ENCODE data around the gene HS3ST6.
"Not testable (repeated sequence)": the region's sequence is repeated elsewhere in the genome, so short reads cannot be mapped to it uniquely, and the experiment has no call there.

The HS3ST6 gene

DNA sequence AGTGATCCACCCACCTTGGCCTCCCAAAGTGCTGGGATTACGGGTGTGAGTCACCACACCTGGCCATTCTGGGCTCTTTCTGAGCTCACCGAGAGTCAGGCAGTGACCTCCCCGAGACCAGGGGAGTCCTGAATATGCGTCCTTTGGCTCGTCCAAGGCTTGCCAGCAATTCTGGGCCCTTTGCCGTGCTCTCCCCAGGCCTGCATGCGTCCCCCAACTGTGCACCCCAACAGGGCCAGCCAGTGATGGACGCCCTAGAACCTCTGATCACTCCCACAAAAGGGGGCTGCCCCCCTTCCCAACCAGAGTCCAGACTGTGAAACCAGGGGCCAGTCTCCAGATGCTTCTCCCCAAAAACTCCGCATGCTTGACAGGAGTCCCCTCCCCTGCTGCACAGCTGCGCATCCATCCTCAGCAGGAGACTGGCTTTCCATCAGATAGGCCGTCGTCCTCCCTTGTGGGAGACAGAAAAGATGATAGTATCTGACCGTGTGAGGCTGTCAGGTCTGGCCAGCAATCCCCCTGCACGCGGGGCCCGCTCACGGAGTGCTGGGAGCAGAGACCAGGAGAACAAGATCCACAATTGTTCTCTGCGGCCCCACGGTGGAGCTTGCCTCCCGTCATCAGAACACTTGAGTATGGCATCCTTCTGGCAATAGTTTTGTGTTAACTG lies 15.5 kb downstream of the HS3ST6 start:
- Histone ChIP-seq H3K27me3 (ENCODE audit: control insufficient read depth, insufficient read depth, low read length) (peaks cover 3% of the 10 kb centered on the region; the same call in 1 of the 2 replicates), H3K4me3 (ENCODE audit: low read depth, low read length) (no peak overlapping the region), H3K4me1 (ENCODE audit: control insufficient read depth, insufficient read depth, low read length) (peaks cover 13% of the 10 kb centered on the region; the same call in 1 of the 2 replicates), H3K36me3 (ENCODE audit: control insufficient read depth, insufficient read depth, low read length) (no peaks in the 10 kb centered on the region), H3K9me3 (ENCODE audit: control insufficient read depth, insufficient read depth, low read depth, low read length) (no peaks in the 10 kb centered on the region), H3K27ac (ENCODE audit: low read depth, low read length) (no peak overlapping the region), H3K9ac (ENCODE audit: low read length) (no peak overlapping the region)

DNA sequence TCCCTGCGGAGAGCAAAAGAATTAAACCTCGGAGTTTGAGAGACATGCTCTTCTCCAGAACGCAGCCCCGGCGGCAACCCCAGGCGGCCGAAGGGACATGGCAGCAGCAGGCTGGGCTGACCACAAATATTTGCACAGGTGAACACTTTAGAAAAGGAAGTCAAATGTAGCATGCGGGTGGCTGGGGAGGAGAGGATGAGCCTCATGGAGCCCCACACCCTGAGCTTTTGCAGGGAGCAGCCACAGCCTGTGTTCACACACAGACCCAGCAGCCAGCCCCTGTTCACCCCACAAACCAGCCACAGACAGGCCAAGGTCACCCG lies 17.8 kb downstream of the HS3ST6 start:
- Histone ChIP-seq H3K9me3 (ENCODE audit: control insufficient read depth, insufficient read depth, low read depth, low read length) (no peaks in the 10 kb centered on the region), H3K27ac (ENCODE audit: low read depth, low read length) (no peak overlapping the region), H3K4me1 (ENCODE audit: control insufficient read depth, insufficient read depth, low read length) (no peaks in the 10 kb centered on the region; the same call in 1 of the 2 replicates), H3K36me3 (ENCODE audit: control insufficient read depth, insufficient read depth, low read length) (no peaks in the 10 kb centered on the region), H3K4me3 (ENCODE audit: low read depth, low read length) (no peak overlapping the region), H3K9ac (ENCODE audit: low read length) (no peak overlapping the region), H3K27me3 (ENCODE audit: control insufficient read depth, insufficient read depth, low read length) (no peaks in the 10 kb centered on the region; the same call in 1 of the 2 replicates)

- Histone ChIP-seq H3K4me3 (ENCODE audit: low read depth, low read length) (no peak overlapping the region), H3K27ac (ENCODE audit: low read depth, low read length) (no peak overlapping the region), H3K27me3 (ENCODE audit: control insufficient read depth, insufficient read depth, low read length) (no peaks in the 10 kb centered on the region; the same call in 1 of the 2 replicates), H3K9me3 (ENCODE audit: control insufficient read depth, insufficient read depth, low read depth, low read length) (no peaks in the 10 kb centered on the region), H3K9ac (ENCODE audit: low read length) (no peak overlapping the region), H3K36me3 (ENCODE audit: control insufficient read depth, insufficient read depth, low read length) (no peaks in the 10 kb centered on the region), H3K4me1 (ENCODE audit: control insufficient read depth, insufficient read depth, low read length) (no peaks in the 10 kb centered on the region; the same call in 1 of the 2 replicates)
These were observed 18.4 kb downstream of the HS3ST6 start for GRCh38 chr16:1899641-1900451.

GRCh38 chr16:1897692-1898091 lies 20.5 kb downstream of the HS3ST6 start:
- H3K27ac ChIP-seq (ENCODE audit: low read depth, low read length); H3K27me3 ChIP-seq (ENCODE audit: control insufficient read depth, insufficient read depth, low read length); H3K4me1 ChIP-seq (ENCODE audit: control insufficient read depth, insufficient read depth, low read length); H3K9ac ChIP-seq (ENCODE audit: low read length); H3K9me3 ChIP-seq (ENCODE audit: control insufficient read depth, insufficient read depth, low read depth, low read length); H3K36me3 ChIP-seq (ENCODE audit: control insufficient read depth, insufficient read depth, low read length); H3K4me3 ChIP-seq (ENCODE audit: low read depth, low read length): not testable (repeated sequence)

- no peaks in the 10 kb centered on the region for H3K4me1 ChIP-seq (ENCODE audit: control insufficient read depth, insufficient read depth, low read length)
- no peak overlapping the region for H3K9ac ChIP-seq (ENCODE audit: low read length)
- H3K27me3 ChIP-seq (ENCODE audit: control insufficient read depth, insufficient read depth, low read length) = no peaks in the 10 kb centered on the region; the same call in 1 of the 2 replicates
- H3K4me3 ChIP-seq (ENCODE audit: low read depth, low read length) = no peak overlapping the region
- no peaks in the 10 kb centered on the region for H3K36me3 ChIP-seq (ENCODE audit: control insufficient read depth, insufficient read depth, low read length)
- no peak overlapping the region for H3K27ac ChIP-seq (ENCODE audit: low read depth, low read length)
- no peaks in the 10 kb centered on the region for H3K9me3 ChIP-seq (ENCODE audit: control insufficient read depth, insufficient read depth, low read depth, low read length)
These were observed 22.1 kb downstream of the HS3ST6 start for GRCh38 chr16:1895949-1896675.

DNA sequence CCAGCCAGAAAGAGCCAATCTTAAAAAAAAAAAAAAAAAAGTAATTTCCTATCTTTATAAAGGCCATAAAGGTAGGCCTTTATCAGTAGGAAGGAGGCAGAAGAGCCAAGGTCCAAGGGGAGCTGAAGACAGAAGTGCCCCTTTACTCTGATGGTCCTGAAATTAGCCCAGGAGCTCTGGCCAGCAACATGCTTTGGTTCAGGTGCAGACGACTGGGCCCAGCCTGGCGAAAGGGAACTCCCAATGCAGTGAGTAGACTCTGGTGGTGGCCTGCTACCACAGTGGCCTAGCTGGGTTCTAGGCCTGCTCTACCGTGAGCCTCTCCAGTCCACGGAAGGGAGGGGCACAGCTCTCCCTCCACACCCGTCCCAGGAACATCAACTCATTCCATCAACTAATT lies 23.1 kb downstream of the HS3ST6 start:
- no peaks in the 10 kb centered on the region for H3K36me3 ChIP-seq (ENCODE audit: control insufficient read depth, insufficient read depth, low read length)
- H3K9ac ChIP-seq (ENCODE audit: low read length) = no peak overlapping the region
- H3K9me3 ChIP-seq (ENCODE audit: control insufficient read depth, insufficient read depth, low read depth, low read length) = no peaks in the 10 kb centered on the region
- no peak overlapping the region for H3K4me3 ChIP-seq (ENCODE audit: low read depth, low read length)
- peaks cover 8% of the 10 kb centered on the region for H3K27me3 ChIP-seq (ENCODE audit: control insufficient read depth, insufficient read depth, low read length)
- H3K27ac ChIP-seq (ENCODE audit: low read depth, low read length) = no peak overlapping the region
- no peaks in the 10 kb centered on the region for H3K4me1 ChIP-seq (ENCODE audit: control insufficient read depth, insufficient read depth, low read length)

DNA sequence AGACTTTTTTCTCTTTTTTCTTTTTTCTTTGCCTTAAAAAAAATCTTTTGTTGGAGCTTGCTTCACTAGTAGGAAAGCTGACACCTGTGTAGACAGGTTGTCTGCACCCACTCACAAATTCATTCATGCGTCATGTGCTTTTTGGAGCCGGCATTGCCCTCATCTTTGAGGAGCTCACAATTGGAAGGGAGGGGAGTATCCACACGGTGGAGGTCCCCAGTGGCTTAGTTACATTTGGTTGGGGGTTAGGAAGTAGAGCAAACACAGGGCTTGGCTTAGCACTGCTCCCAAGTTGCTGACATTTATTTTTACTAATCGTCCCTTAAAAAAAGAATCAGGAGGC lies 27.5 kb downstream of the HS3ST6 start:
- Histone ChIP-seq H3K9me3 (ENCODE audit: control insufficient read depth, insufficient read depth, low read depth, low read length) (no peaks in the 10 kb centered on the region), H3K4me3 (ENCODE audit: low read depth, low read length) (no peak overlapping the region), H3K27ac (ENCODE audit: low read depth, low read length) (no peak overlapping the region), H3K27me3 (ENCODE audit: control insufficient read depth, insufficient read depth, low read length) (peaks cover 10% of the 10 kb centered on the region), H3K9ac (ENCODE audit: low read length) (no peak overlapping the region), H3K36me3 (ENCODE audit: control insufficient read depth, insufficient read depth, low read length) (no peaks in the 10 kb centered on the region), H3K4me1 (ENCODE audit: control insufficient read depth, insufficient read depth, low read length) (no peaks in the 10 kb centered on the region)

GRCh38 chr16:1890024-1890707 lies 28.0 kb downstream of the HS3ST6 start:
- Histone ChIP-seq H3K9ac (ENCODE audit: low read length) (no peak overlapping the region), H3K27me3 (ENCODE audit: control insufficient read depth, insufficient read depth, low read length) (peaks cover 10% of the 10 kb centered on the region), H3K4me3 (ENCODE audit: low read depth, low read length) (no peak overlapping the region)

GRCh38 chr16:1887711-1888354 lies 30.4 kb downstream of the HS3ST6 start:
- Histone ChIP-seq H3K27me3 (ENCODE audit: control insufficient read depth, insufficient read depth, low read length) (peaks cover 10% of the 10 kb centered on the region), H3K9me3 (ENCODE audit: control insufficient read depth, insufficient read depth, low read depth, low read length) (no peaks in the 10 kb centered on the region), H3K4me1 (ENCODE audit: control insufficient read depth, insufficient read depth, low read length) (no peaks in the 10 kb centered on the region), H3K9ac (ENCODE audit: low read length) (no peak overlapping the region), H3K36me3 (ENCODE audit: control insufficient read depth, insufficient read depth, low read length) (no peaks in the 10 kb centered on the region), H3K4me3 (ENCODE audit: low read depth, low read length) (no peak overlapping the region), H3K27ac (ENCODE audit: low read depth, low read length) (no peak overlapping the region)

More at GRCh38 chr16:1890024-1890707, 28.0 kb downstream of the HS3ST6 start:
- no peak overlapping the region for H3K27ac ChIP-seq (ENCODE audit: low read depth, low read length)
- H3K9me3 ChIP-seq (ENCODE audit: control insufficient read depth, insufficient read depth, low read depth, low read length) = no peaks in the 10 kb centered on the region
- H3K4me1 ChIP-seq (ENCODE audit: control insufficient read depth, insufficient read depth, low read length) = no peaks in the 10 kb centered on the region
- no peaks in the 10 kb centered on the region for H3K36me3 ChIP-seq (ENCODE audit: control insufficient read depth, insufficient read depth, low read length)

GRCh38 chr16:1884889-1885288 lies 33.3 kb downstream of the HS3ST6 start:
- H3K27me3 ChIP-seq (ENCODE audit: control insufficient read depth, insufficient read depth, low read length) = peaks cover under 1% of the 10 kb centered on the region; the same call in 1 of the 2 replicates
- no peak overlapping the region for H3K4me3 ChIP-seq (ENCODE audit: low read depth, low read length)
- H3K9me3 ChIP-seq (ENCODE audit: control insufficient read depth, insufficient read depth, low read depth, low read length) = no peaks in the 10 kb centered on the region
- H3K4me1 ChIP-seq (ENCODE audit: control insufficient read depth, insufficient read depth, low read length) = no peaks in the 10 kb centered on the region
- no peaks in the 10 kb centered on the region for H3K36me3 ChIP-seq (ENCODE audit: control insufficient read depth, insufficient read depth, low read length)
- no peak overlapping the region for H3K9ac ChIP-seq (ENCODE audit: low read length)
- no peak overlapping the region for H3K27ac ChIP-seq (ENCODE audit: low read depth, low read length)
